ENCODE results near the gene GPATCH8.
A peak's percentile ranks its signal among the peaks of the same experiment; 100 is the strongest.
"Not testable (repeated sequence)": the region's sequence is repeated elsewhere in the genome, so short reads cannot be mapped to it uniquely, and the experiment has no call there.

The GPATCH8 gene

DNA sequence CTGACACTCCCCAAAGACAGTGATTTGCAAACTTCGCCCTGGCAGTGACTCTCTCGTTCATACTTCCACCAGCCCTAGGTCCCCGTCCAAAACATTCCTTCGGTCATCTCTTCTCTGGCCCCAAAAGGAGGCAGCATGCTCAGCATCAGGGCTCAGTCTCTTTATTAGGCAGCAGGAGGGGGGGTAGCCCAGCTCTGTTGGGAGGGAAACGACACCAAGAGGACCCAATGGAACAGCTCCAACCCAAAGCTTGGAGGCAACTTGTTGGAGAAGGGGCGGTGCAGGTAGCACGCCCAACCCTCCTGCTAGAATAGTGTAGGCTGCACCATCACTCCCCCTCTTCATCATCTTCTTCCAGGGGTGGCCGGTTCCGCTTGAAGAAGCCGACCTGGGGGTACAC lies 131.2 kb downstream of the GPATCH8 start:
- H3K36me3 ChIP-seq (replicated peaks) = no peaks in the 10 kb centered on the region
- in situ Hi-C loops (cut with HindIII; ENCODE audit: low pct_ligation_motif_present, low sequenced_read_pairs) = no loop called here
- no peak overlapping the region for H3K4me3 ChIP-seq (ENCODE audit: low read depth, low read length)
- H3K27ac ChIP-seq = no peak overlapping the region
- TF ChIP-seq, protein P1, sequence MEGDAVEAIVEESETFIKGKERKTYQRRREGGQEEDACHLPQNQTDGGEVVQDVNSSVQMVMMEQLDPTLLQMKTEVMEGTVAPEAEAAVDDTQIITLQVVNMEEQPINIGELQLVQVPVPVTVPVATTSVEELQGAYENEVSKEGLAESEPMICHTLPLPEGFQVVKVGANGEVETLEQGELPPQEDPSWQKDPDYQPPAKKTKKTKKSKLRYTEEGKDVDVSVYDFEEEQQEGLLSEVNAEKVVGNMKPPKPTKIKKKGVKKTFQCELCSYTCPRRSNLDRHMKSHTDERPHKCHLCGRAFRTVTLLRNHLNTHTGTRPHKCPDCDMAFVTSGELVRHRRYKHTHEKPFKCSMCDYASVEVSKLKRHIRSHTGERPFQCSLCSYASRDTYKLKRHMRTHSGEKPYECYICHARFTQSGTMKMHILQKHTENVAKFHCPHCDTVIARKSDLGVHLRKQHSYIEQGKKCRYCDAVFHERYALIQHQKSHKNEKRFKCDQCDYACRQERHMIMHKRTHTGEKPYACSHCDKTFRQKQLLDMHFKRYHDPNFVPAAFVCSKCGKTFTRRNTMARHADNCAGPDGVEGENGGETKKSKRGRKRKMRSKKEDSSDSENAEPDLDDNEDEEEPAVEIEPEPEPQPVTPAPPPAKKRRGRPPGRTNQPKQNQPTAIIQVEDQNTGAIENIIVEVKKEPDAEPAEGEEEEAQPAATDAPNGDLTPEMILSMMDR (IDR thresholded peaks at IDR 0.05; ENCODE audit: low read depth, low read length, missing control alignments) = no peak
- H3K27me3 ChIP-seq (replicated peaks) = peaks cover 7% of the 10 kb centered on the region
- no peak for DNase-seq

DNA sequence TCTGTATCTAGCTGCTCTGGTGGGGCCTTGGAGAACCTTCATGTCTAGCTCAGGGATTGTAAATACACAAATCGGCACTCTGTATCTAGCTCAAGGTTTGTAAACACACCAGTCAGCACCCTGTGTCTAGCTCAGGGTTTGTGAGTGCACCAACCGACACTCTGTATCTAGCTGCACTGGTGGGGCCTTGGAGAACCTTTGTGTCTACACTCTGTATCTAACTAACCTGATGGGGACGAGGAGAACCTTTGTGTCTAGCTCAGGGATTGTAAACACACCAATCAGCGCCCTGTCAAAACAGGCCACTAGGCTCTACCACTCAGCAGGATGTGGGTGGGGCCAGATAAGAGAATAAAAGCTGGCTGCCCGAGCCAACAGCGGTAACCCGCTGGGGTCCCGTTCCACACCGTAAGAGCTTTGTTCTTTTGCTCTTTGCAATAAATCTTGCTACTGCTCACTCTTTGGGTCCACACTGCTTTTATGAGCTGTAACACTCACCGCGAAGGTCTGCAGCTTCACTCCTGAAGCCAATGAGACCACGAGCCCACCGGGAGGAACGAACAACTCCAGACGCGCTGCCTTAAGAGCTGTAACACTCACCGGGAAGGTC lies 133.7 kb downstream of the GPATCH8 start:
- H3K4me3 ChIP-seq (ENCODE audit: low read depth, low read length); H3K27ac ChIP-seq; DNase-seq; in situ Hi-C loops (cut with HindIII; ENCODE audit: low pct_ligation_motif_present, low sequenced_read_pairs); H3K36me3 ChIP-seq (replicated peaks); H3K27me3 ChIP-seq (replicated peaks): not testable (repeated sequence)

DNA sequence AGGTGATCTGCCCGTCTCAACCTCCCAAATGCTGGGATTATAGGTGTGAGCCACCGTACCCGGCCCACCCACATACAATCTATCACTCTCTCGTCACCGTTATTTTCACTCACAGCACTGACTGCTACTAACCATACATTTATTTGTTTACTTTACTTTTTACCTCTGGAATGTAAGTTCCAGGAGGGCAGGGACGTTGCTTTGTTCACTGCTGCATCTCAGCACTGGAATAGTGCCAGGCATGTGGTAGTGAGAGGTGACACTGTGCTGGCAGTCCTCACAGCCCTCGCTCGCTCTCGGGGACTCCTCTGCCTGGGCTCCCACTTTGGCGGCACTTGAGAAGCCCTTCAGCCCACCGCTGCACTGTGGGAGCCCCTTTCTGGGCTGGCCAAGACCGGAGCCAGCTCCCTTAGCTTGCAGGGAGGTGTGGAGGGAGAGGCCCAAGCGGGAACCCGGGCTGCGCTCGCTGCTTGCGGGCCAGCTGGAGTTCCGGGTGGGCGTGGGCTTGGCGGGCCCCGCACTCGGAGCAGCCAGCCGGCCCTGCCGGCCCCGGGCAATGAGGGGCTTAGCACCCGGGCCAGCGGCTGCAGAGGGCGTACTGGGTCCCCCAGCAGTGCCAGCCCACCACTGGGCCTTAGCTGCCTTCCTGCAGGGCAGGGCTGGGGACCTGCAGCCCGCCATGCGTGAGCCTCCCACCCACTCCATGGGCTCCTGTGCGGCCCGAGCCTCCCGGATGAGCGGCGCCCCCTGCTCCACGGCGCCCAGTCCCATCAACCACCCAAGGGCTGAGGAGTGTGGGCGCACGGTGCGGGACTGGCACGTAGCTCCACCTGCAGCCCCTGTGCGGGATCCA lies 134.6 kb downstream of the GPATCH8 start:
- H3K4me3 ChIP-seq (ENCODE audit: low read depth, low read length); H3K27me3 ChIP-seq (replicated peaks); in situ Hi-C loops (cut with HindIII; ENCODE audit: low pct_ligation_motif_present, low sequenced_read_pairs); H3K36me3 ChIP-seq (replicated peaks); H3K27ac ChIP-seq; DNase-seq: not testable (repeated sequence)

DNA sequence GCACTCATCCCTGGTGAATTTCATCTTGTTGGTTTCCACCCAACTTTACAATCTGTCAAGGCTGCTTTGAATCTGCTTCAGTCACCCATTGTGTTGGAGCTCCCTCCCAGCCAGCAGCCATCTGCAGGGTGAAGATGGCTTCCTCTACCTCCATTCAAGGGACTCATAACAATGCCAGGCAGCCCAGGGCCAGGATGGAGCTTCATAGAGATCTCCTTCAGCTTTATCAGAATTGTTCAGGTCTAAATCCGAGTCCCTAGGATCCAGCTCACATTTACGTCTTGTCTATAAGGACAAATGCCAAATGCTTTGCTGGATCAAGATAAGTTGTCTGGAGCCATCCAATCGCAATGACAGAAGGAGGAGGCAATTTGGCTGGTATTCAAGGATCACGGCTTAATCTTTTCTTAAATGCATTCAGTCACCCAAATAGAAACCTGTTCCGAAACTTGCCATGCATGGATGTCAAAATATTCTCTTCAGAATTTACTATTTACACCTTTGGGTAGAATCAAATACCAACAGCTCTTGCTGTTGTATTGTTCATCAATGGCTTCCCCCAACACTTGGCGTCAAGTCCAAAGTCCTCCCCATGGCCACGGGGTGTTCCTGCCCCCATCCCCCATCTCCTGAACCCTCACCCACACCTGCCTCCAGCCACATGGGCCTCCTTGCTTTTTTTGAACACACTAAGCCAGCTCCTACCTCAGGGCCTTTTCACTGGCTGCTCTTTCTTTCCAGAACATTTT lies 135.8 kb downstream of the GPATCH8 start:
- H3K4me3 ChIP-seq (ENCODE audit: low read depth, low read length) = no peak overlapping the region
- no peak overlapping the region for H3K27ac ChIP-seq
- in situ Hi-C loops (cut with HindIII; ENCODE audit: low pct_ligation_motif_present, low sequenced_read_pairs) = no loop called here
- no peak for DNase-seq
- TF ChIP-seq, protein P1 (IDR thresholded peaks at IDR 0.05; ENCODE audit: low read depth, low read length, missing control alignments) = no peak
- H3K27me3 ChIP-seq (replicated peaks) = peaks cover 7% of the 10 kb centered on the region
- no peaks in the 10 kb centered on the region for H3K36me3 ChIP-seq (replicated peaks)

DNA sequence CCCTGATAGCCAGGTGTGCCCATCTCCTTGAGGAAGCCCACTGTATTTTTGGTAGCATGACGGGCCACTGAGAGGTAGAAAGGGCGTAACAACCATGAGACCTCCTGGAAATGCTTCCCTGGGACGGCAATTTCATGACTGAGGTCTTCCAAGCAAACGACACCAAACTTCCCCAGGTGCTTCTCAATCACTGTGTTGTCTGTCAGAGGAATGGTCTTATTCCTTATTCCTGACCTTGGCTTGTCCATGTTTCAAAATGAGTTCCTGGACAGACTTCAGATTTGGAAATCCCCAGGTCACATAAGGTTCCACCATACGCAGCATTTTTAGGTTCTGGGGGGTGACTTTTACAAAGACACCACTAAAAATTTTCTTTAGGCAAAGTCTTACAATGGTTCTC lies 138.2 kb downstream of the GPATCH8 start:
- in situ Hi-C loops (cut with HindIII; ENCODE audit: low pct_ligation_motif_present, low sequenced_read_pairs); H3K4me3 ChIP-seq (ENCODE audit: low read depth, low read length); DNase-seq; H3K36me3 ChIP-seq (replicated peaks); H3K27me3 ChIP-seq (replicated peaks); H3K27ac ChIP-seq: not testable (repeated sequence)

DNA sequence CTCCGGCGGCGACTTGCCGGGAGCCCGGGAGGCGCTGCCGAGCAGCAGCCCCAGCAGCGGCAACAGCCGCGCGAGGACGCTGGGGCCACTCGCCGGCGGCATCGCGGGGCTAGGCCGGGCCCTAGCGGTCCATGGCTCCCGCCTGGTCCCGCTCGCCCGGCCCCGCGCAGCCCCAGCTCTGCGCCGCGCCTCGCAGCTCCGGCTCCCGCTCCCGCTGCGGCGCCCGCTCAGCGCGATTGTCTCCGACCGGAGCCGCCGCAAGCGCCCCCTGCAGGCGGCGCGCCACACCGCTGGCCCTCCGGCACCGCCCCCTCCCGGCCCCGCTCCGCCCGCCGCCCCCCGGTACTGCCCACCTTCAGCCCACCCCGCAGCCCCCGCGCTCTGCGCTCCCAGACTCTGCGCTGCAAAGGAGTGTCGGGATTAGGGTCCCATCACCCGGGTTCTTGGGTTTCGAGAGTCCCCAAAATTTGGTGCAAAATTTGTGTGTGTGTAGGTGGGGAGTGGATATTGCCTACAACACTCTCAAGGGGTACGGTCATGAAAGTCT lies 139.5 kb downstream of the GPATCH8 start, which contains the start of gene FAM171A2:
Gene FAM171A2 (minus strand): TSS at position 241 of the 547 bp plus-strand sequence. CDS start 139 bp downstream, at position 102.
- TF ChIP-seq, protein P1 (IDR thresholded peaks at IDR 0.05; ENCODE audit: low read depth, low read length, missing control alignments) = peak; percentile 51
- DNase-seq = no peak
- H3K27ac ChIP-seq = no peak within 1 kb of the TSS
- H3K4me3 ChIP-seq (ENCODE audit: low read depth, low read length) = peak within 1 kb of the TSS; percentile 64
- in situ Hi-C loops (cut with HindIII; ENCODE audit: low pct_ligation_motif_present, low sequenced_read_pairs) = no loop called here
- H3K27me3 ChIP-seq (replicated peaks) = peaks cover 3% of the 10 kb centered on the region
- H3K36me3 ChIP-seq (replicated peaks) = no peaks in the 10 kb centered on the region
